Activated CD4-positive, alpha-beta T cell treated with anti-CD3 and anti-CD28 coated beads, Interleukin-10, Interleukin-2, amounts not matched to agents 100 ng/mL and 50 ng/mL, durations not matched to agents 16 hours and 8 hours (primary cell): ENCODE results near the gene CCL2.

Experiments
- DNase-seq: peaks from one replicate; pipeline ENCODE4 v3.0.0-alpha.2; 2020

CCL2 gene

GRCh38 chr17:34275881-34276280 lies 20.8 kb downstream of the CCL2 start:
- DNase-seq: no peak

GRCh38 chr17:34276826-34277225 lies 21.7 kb downstream of the CCL2 start:
- no peak for DNase-seq

- DNase-seq: no peak
Observed at GRCh38 chr17:34283571-34283970, 28.5 kb downstream of the CCL2 start.

- DNase-seq: no peak
Observed at GRCh38 chr17:34285286-34285792, 30.3 kb downstream of the CCL2 start, which contains the start of gene CCL11. Gene CCL11, plus strand, starts transcription at chr17:34285742. Its CDS starts 67 bp downstream, at chr17:34285809.

- no peak for DNase-seq
Observed at GRCh38 chr17:34287875-34288274, 32.8 kb downstream of the CCL2 start.

- no peak for DNase-seq
Observed at GRCh38 chr17:34290586-34290985, 35.5 kb downstream of the CCL2 start.

- peak; percentile 42 for DNase-seq
Observed at GRCh38 chr17:34291721-34292348, 36.8 kb downstream of the CCL2 start.

- DNase-seq: no peak
Observed at GRCh38 chr17:34299027-34299426, 43.9 kb downstream of the CCL2 start.

GRCh38 chr17:34299956-34300577 lies 45.0 kb downstream of the CCL2 start:
- no peak for DNase-seq

GRCh38 chr17:34300652-34301370 lies 45.7 kb downstream of the CCL2 start:
- DNase-seq: peak; percentile 50

- DNase-seq: no peak
Observed at GRCh38 chr17:34301986-34302385, 46.9 kb downstream of the CCL2 start.

GRCh38 chr17:34302636-34303035 lies 47.6 kb downstream of the CCL2 start:
- DNase-seq: no peak

GRCh38 chr17:34303606-34304005 lies 48.5 kb downstream of the CCL2 start:
- no peak for DNase-seq

- DNase-seq: no peak
Observed at GRCh38 chr17:34305061-34305460, 50.0 kb downstream of the CCL2 start.

- DNase-seq: no peak
Observed at GRCh38 chr17:34305606-34306005, 50.5 kb downstream of the CCL2 start.

- DNase-seq: no peak
Observed at GRCh38 chr17:34306466-34306865, 51.4 kb downstream of the CCL2 start.
